GM11168 (cell line): ENCODE data around the gene GRAMD4.
"Not testable (repeated sequence)": the region's sequence is repeated elsewhere in the genome, so short reads cannot be mapped to it uniquely, and the experiment has no call there.

Source experiments
- in situ Hi-C: fragments of 300-500 bp; cut with MboI; formaldehyde crosslinking; loops from one replicate; pipeline ENCODE4 v1.12.0; 2022; ENCODE audit warnings: low sequenced_read_pairs; ENCODE audit not compliant: unreplicated experiment

GRAMD4 gene

GRCh38 chr22:46634011-46634699 lies 14.0 kb downstream of the GRAMD4 start:
- in situ Hi-C loops, result no loop called here

DNA sequence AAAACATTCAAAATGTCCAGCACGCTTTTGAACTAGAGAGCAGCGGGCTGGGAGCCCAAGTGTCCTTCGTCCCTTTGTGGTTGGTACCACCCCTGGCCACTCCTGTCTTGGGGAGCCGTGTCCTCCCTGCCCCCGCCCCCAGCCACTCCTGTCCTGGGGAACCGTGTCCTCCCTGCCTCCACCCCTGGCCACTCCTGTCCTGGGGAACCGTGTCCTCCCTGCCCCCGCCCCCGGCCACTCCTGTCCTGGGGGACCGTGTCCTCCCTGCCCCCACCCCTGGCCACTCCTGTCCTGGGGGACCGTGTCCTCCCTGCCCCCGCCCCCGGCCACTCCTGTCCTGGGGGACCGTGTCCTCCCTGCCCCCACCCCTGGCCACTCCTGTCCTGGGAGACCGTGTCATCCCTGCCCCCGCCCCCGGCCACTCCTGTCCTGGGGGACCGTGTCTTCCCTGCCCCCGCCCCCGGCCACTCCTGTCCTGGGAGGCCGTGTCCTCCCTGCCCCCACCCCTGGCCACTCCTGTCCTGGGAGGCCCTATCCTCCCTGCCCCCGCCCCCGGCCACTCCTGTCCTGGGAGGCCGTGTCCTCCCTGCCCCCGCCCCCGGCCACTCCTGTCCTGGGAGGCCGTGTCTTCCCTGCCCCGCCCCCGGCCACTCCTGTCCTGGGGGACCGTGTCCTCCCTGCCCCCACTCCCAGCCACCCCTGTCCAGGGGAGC lies 14.9 kb downstream of the GRAMD4 start:
- in situ Hi-C loops, result not testable (repeated sequence)

DNA sequence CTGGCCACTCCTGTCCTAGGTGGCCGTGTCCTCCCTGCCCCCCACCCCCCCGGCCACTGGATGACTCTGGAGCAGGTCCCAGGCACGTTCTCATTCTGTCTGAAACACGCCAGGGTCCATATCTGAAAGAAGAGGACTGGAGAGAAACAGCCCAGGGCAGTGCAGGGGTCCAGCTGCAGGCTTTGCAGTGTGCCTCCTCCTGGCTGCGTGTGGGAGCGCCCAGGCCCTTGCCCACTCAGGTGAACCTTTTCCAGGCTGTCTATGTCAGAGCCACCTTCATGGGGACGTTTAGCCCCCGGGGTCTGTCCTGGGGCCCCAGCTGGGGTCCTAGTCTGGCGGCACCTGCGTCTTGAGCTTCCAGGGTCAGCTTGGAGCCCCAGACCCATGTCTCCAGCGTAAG lies 15.6 kb downstream of the GRAMD4 start:
- in situ Hi-C loops, result no loop called here

DNA sequence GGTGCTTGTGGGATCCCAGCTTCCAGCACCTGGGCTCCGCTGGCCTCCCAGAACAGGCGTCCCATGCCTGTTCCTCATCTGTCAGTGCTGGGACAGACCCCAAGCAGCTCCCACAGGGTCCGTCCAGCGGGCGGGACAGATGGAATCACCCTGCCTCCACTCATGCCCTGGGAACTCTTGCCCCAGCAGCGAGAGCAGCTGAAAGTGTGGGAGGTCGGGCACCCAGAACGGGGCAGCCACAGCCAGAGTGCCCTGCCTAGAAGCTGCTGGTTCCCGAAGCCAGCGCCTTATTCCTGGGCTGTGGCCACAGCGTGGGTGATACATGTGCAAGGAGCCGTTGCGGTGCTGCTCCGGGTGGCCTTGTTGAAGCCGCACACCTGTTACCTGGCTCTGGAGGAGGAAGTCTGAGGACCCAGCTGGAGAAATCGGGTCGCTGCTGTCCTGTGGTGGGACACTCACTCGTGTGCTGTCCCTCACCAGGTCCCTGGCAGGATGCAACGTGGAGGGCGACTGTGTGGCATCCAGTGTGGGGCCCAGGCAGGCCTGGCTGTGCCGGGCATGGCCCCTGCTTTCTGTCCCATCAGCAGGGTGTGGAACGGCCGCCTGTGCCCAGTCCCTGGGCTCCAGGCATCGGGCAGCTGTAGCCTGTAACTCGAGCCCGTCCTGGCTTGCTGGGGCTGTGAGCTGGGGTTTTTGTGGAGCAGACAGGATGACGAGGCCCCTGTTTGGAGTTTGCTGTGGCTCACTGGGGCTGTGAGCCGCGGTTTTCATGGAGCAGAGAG lies 16.2 kb downstream of the GRAMD4 start:
- in situ Hi-C loops, result no loop called here

DNA sequence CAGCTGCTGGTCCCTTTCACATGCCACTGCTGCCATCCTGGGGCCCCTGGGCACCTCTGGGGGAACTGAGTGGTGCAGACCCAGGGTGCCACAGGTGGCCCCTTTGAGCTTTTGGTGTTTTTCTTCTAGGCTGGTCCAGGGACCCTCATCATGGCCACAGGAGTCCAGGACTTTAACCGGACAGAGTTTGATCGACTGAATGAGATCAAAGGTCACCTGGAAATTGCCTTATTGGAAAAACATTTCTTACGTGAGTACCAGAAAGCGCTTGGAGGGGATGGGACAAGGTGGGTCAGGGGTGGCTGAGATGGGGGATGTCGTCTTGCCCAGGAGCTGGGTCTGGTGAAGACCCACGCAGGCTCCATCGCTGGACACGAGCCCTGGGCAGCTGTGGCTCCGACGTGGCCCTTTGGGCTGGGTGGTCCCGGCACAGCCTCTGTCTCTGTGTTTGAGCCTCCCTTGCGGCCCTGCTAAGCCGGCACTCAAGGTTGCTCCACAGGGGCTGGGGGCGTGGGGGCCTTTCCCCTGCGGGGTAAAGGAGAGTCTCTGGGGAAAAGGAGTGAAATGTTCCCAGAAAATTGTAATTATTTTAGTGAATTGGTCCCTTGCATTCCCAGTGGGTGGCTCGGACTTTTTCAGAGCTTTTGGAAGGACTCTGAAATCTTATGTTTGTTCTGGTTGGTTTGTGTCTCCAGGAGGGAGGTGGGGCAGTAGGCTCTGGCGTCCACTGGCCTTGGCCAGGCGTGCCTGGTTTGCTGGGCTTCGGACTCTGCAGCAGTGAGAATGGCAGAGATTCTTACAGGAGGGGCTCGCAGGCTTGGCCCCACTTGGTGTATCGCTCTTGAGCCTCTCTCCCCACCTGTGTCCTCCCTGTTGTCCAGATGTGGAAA lies 17.8 kb downstream of the GRAMD4 start:
- in situ Hi-C loops, result no loop called here

DNA sequence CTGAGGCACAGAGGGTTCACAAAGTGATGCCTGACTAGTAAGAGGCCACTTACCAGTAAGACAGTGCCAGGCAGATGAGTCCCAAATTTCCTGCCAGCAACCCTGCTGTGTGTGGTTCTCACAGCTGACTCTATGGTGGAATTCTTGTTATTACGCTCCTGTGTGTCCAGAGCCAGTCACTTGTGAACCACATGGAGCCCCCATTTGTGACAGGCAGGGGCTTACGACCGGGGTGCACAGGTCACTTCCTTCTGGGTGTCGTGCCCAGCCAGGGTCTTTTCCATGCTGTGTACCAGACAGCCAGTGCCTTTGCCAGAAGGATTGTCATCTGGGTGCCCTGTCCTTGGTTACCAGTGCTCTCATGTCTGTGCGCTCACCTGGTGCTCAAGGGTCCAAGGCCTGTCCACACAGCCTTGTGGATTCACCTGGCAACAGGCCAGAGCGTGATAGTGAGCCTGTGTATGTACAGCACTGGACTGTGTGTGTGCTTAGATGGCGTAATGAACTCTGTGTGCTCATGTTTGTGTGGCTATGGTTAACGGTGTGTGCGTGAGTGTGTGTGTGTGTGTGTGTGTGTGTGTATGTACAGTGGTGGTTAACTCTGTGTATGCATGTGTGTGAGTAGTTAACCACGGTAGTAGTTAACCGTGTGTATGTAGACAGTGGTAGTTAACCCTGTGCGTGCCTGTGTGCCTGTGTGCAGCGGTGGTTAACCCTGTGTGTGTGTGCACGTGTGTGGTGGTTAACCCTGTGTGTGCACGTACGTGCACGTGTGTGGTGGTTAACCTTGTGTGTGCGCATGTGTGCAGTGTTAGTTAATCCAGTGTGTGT lies 18.6 kb downstream of the GRAMD4 start:
- in situ Hi-C loops, result no loop called here

- in situ Hi-C loops, result no loop called here
Observed at GRCh38 chr22:46639843-46640242, 19.7 kb downstream of the GRAMD4 start.

DNA sequence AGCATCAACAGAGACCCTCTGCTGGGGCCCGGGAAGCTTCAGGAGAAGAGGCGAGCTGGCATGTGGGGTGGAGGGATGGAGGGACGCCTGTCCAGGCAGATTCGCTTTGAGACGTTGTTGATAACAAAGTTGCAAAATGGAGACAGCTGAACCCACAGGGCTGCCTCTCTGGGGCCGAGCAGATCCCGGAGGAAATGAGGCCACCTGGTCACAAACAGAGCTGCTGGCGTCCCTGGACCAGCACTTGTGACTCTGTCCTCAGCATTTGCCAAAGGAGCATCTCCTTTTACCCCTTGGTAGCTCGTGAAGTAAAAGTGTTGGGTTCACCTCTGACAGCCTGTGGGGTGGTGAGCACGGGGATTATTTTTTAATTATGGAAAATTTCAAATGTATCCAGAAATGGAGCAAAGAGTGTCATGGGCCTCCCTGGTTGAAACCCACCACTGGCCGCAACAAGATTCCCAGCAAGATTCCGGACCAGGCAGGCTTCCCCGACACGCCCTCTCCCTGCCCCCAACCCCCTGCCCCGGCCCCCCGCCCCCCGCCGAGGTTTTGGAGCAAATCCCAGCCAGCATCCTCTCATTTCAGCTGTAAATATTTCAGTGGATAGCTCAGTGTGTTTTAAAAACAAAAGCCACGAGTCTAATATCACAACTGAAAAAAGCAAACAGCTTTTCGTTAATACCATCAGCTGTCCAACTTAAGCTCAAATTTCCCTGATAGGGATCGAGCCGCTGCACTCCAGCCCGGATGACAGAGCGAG lies 20.3 kb downstream of the GRAMD4 start:
- in situ Hi-C loops, result no loop called here

DNA sequence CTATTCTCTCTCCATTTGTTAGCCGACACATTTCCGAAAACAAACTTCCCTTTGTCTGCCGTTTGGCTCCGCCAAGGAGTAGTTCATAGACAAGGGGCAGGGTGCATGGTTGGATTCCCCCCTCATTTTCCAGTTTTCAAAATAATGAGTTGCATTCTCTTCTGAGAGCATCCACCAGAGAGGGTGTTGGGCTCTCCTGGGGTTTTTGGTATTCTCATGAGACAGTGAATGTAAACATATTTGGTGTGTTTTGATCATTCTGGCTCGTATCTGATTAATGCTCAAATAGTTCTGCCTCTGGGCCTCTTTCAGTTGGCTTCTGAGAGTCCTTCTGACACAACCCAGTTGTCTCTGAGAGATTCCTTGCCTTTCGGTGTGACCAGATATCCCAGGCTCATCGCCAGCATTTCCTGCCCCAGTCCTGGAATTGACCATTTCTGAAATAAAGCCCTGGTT lies 21.7 kb downstream of the GRAMD4 start:
- in situ Hi-C loops, result no loop called here

DNA sequence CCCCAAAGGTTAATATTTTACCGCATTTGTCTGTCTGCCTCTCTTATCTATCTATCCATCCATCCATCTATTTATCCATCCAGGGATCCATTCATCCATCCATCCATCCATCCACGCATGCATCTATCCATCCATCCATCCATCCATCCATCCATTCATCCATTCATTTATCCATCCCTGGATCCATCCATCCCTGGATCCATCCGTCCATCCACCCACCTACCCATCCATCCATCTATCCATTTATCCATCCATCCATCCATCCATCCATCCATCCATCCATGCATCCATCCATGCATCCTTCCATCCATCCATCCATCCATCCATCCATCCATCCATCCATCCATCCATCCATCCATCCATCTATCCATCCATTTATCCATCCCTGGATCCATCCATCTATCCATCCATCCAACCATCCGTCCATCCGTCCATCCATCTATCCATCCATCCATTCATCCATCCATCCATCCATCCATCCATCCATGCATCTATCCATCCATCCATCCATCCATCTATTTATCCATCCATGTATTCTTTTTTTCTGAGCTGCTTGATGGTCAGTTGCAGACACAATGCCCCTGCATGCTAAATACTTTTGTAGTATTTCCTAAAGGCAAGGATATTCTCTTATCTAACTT lies 22.8 kb downstream of the GRAMD4 start:
- in situ Hi-C loops, result not testable (repeated sequence)

DNA sequence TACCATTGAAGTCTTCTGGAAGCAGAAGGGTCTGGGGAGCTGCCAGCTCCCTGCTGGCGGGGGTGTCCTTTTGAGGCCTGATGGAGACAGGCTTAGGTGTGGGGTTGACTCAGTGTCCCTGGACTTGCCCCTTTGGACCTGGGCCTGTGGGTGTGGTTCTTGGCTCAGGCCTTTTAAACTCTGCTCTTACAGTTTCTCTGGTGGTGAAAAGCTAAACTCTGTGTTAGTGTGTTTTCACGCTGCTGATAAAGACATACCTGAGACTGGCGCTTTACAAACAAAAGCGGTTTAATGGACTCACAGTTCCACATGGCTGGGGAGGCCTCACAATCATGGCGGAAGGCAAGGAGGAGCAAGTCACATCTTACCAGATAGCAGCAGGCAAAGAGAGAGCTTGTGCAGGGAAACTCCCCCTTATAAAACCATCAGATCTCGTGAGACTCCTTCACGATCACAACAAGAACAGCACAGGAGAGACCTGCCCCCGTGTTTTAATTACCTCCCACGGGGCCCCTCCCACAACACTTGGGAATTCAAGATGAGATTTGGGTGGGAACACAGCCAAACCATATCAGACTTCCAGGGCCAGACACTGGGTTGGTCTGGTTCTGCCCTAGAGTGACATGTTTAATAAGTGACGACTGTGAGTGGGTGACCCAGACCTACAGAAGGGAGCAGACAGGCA lies 26.5 kb downstream of the GRAMD4 start:
- in situ Hi-C loops, result no loop called here

- in situ Hi-C loops, result not testable (repeated sequence)
Observed at GRCh38 chr22:46648225-46648820, 28.1 kb downstream of the GRAMD4 start.

DNA sequence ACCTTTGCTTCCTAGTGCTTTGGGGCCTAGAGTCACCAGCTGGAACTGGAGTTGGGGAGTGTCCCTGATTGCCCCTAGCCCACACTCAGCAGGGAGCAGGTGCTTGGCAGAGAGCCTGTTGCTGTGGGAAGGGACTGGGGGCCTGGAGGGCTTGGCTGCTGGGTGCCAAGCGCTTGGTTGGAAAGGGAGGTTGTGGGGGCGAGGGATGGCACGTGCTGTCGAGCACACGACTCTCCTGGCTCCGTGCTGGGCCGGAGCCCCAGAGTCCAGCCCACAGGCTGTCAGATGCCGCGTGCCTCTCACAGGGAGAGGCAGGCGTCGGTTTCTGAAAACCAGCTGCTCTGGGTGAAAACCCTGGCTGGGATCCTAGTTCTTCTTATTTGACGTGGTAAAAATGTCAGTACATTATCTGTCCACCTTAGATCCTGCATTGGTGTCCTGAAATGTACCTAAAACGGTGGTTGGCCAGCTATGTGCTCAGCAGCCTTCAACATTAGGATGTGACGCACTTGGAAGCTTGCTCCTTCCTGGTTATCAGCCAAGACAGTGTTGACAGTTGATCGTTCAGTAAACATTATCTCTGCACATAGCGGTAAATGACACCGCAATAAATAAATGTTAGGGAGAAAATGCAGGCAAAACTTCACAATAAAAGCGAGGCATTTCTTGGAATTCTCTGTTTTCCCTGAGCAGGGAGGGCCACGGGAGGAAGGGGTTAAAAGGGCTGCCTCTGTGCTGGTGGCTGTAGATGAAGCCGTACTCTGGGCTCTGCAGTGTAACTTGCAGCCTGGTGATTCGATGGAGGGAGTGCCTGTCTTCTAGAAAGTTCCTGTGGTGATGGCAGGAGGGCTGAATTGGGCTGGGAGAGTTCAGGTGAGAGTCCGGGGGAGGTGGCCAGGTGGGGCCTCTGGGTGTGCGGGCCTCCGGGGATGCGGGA lies 29.2 kb downstream of the GRAMD4 start:
- in situ Hi-C loops, result no loop called here

GRCh38 chr22:46650078-46650810 lies 30.1 kb downstream of the GRAMD4 start:
- in situ Hi-C loops, result no loop called here

- in situ Hi-C loops, result no loop called here
Observed at GRCh38 chr22:46651316-46651715, 31.1 kb downstream of the GRAMD4 start.
